ENCODE data around the gene MRPL2. TPM values are rescaled to one million over a fixed set of nuclear protein-coding genes. Genes with fewer than 3 reads are reported as not detected.

The MRPL2 gene
- polyA plus RNA-seq, 1 donor (not counting 4 experiments of a cell fraction or from before 2014, with no cell fraction given): 27.4 TPM

DNA sequence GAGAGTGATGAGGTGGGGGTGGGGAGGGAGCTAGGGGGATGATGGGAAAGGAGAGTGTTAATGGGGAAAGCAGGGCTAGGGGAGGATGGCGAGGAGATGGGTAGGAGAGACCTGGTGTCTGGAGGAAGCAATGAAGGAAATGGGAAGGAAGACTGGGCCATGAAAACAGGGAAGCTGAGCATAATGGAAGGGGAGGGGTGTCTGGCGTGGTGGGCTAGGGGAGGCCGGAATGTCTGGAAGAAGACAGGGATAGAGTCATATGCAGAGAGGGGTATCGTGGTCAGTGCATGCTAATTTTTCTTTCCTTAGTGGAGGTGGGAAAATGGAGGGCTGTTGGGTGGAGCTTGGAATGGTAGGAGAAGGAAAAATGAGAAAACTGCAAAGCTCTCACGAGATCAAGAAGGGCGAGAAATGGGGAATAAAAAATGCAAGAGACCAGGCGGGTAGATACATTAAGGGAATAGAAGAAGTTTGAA is 44.8 kb downstream of the MRPL2 start:
- Histone ChIP-seq H3K79me2 (ENCODE audit: control insufficient read depth, insufficient read depth, low read length) (peaks cover 41% of the 10 kb centered on the region), H3K9me3 (ENCODE audit: control insufficient read depth, low read depth, low read length) (no peaks in the 10 kb centered on the region), H3K4me2 (ENCODE audit: control insufficient read depth, extremely low read depth, insufficient read depth, low read depth, low read length) (peak overlapping the region; percentile 99), H2AFZ (ENCODE audit: control insufficient read depth, low read length) (peak overlapping the region; percentile 72), H3K4me3 (ENCODE audit: control insufficient read depth in 2 of 3, extremely low read depth in 1 of 3, insufficient read depth in 2 of 3, low read depth in 1 of 3, low read length in 3 of 3) (peak overlapping the region; percentile 61 to 95 (median 87)), H3K9me1 (ENCODE audit: control insufficient read depth, extremely low read depth, insufficient read depth, low read length) (no peaks in the 10 kb centered on the region), H4K20me1 (ENCODE audit: control insufficient read depth, extremely low read depth, insufficient read depth, low read length) (no peaks in the 10 kb centered on the region), H3K27me3 (ENCODE audit: control insufficient read depth, extremely low read depth, insufficient read depth, low read length) (no peaks in the 10 kb centered on the region), H3K36me3 (ENCODE audit: control insufficient read depth in 2 of 2, extremely low read depth in 1 of 2, insufficient read depth in 2 of 2, low read length in 2 of 2) (peaks cover 28 to 29% of the 10 kb centered on the region in 2 experiments), H3K4me1 (ENCODE audit: control insufficient read depth, extremely low read depth, insufficient read depth, low read length) (peaks cover 16% of the 10 kb centered on the region), H3K9ac (ENCODE audit: control insufficient read depth, extremely low read depth, insufficient read depth, low read length) (peak overlapping the region; percentile 91), H3K27ac (ENCODE audit: control insufficient read depth, insufficient read depth, low read length) (peak overlapping the region; percentile 83)
- FAIRE-seq: no peak
- no peak for DNase-seq (ENCODE audit: low read depth, low spot score)
- TF ChIP-seq, protein P1, sequence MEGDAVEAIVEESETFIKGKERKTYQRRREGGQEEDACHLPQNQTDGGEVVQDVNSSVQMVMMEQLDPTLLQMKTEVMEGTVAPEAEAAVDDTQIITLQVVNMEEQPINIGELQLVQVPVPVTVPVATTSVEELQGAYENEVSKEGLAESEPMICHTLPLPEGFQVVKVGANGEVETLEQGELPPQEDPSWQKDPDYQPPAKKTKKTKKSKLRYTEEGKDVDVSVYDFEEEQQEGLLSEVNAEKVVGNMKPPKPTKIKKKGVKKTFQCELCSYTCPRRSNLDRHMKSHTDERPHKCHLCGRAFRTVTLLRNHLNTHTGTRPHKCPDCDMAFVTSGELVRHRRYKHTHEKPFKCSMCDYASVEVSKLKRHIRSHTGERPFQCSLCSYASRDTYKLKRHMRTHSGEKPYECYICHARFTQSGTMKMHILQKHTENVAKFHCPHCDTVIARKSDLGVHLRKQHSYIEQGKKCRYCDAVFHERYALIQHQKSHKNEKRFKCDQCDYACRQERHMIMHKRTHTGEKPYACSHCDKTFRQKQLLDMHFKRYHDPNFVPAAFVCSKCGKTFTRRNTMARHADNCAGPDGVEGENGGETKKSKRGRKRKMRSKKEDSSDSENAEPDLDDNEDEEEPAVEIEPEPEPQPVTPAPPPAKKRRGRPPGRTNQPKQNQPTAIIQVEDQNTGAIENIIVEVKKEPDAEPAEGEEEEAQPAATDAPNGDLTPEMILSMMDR (optimal IDR thresholded peaks at IDR 0.05 in 1 of 3, IDR thresholded peaks at IDR 0.05 in 1 of 3, conservative IDR thresholded peaks at IDR 0.05 in 1 of 3; ENCODE audit: extremely low read depth in 1 of 3, insufficient read depth in 2 of 3, low read length in 3 of 3): no peak
- TF ChIP-seq EZH2 (IDR thresholded peaks at IDR 0.05; ENCODE audit: low read length): no peak
- dilution Hi-C loops (cut with MboI; ENCODE audit: extremely low pct_ligation_motif_present, low sequenced_read_pairs): no loop called here

DNA sequence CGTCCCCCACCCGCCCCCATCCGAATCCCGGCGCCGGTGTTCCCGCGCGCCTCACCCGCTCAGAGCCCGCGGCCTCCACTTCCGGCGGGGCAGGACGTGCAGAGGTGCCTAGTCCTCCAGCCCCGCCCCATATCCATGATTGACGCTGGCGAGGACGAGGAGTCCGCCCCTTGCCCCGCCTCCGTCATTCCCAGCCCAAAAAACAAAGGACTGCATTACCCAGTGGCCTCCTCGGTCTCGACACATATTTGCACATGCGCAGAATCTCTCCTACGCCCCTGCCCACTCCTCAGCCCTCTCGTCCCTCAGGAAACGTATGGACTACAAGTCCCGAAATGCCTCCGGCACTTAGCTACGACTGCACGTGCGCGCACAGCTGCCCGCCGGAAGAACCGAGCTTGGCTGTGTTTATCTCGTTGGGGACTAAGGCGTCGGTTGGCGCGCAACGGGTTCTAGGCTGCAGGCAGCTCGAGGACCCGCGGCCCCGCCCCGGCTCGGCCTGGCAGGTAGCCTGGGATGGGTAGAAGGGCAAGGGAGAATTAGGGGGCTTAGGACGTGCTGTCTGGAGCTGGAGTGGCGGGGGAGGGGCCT is 45.3 kb downstream of the MRPL2 start, which contains the start of the genes KLHDC3 and MEA1:
Gene KLHDC3, plus strand, starts transcription at position 407 of the 591 bp plus-strand sequence. CDS start 2,944 bp downstream, outside the sequence.
Gene MEA1, minus strand, starts transcription at position 104 of the 591 bp plus-strand sequence. CDS start 133 bp downstream, outside the sequence.
- dilution Hi-C loops (cut with MboI; ENCODE audit: extremely low pct_ligation_motif_present, low sequenced_read_pairs): no loop called here
- DNase-seq (ENCODE audit: low read depth, low spot score) (peak; percentile 100), FAIRE-seq (peak; percentile 91)
- peak within 1 kb of the TSS; percentile 91 for H3K9ac ChIP-seq (ENCODE audit: control insufficient read depth, extremely low read depth, insufficient read depth, low read length)
- H3K27ac ChIP-seq (ENCODE audit: control insufficient read depth, insufficient read depth, low read length): peak within 1 kb of the TSS; percentile 83
- TF ChIP-seq EZH2 (IDR thresholded peaks at IDR 0.05; ENCODE audit: low read length): no peak
- TF ChIP-seq, protein P1 (optimal IDR thresholded peaks at IDR 0.05 in 1 of 3, IDR thresholded peaks at IDR 0.05 in 1 of 3, conservative IDR thresholded peaks at IDR 0.05 in 1 of 3; ENCODE audit: extremely low read depth in 1 of 3, insufficient read depth in 2 of 3, low read length in 3 of 3): no peak
- no peaks in the 10 kb centered on the region for H3K9me3 ChIP-seq (ENCODE audit: control insufficient read depth, low read depth, low read length)
- peaks cover 16% of the 10 kb centered on the region for H3K4me1 ChIP-seq (ENCODE audit: control insufficient read depth, extremely low read depth, insufficient read depth, low read length)
- peak within 1 kb of the TSS; percentile 61 to 95 (median 87) for H3K4me3 ChIP-seq (ENCODE audit: control insufficient read depth in 2 of 3, extremely low read depth in 1 of 3, insufficient read depth in 2 of 3, low read depth in 1 of 3, low read length in 3 of 3)
- H3K4me2 ChIP-seq (ENCODE audit: control insufficient read depth, extremely low read depth, insufficient read depth, low read depth, low read length): peak within 1 kb of the TSS; percentile 99
- H2AFZ ChIP-seq (ENCODE audit: control insufficient read depth, low read length): peak within 1 kb of the TSS; percentile 79
- no peaks in the 10 kb centered on the region for H4K20me1 ChIP-seq (ENCODE audit: control insufficient read depth, extremely low read depth, insufficient read depth, low read length)
- H3K36me3 ChIP-seq (ENCODE audit: control insufficient read depth in 2 of 2, extremely low read depth in 1 of 2, insufficient read depth in 2 of 2, low read length in 2 of 2): peaks cover 28 to 29% of the 10 kb centered on the region in 2 experiments
- no peaks in the 10 kb centered on the region for H3K9me1 ChIP-seq (ENCODE audit: control insufficient read depth, extremely low read depth, insufficient read depth, low read length)
- H3K79me2 ChIP-seq (ENCODE audit: control insufficient read depth, insufficient read depth, low read length): peaks cover 41% of the 10 kb centered on the region
- H3K27me3 ChIP-seq (ENCODE audit: control insufficient read depth, extremely low read depth, insufficient read depth, low read length): no peaks in the 10 kb centered on the region
